ENCODE measurements around the gene SLC35A5. TPM values are rescaled to one million over a fixed set of nuclear protein-coding genes. Genes with fewer than 3 reads are reported as not detected.

Gene SLC35A5
- total RNA-seq, 1 donor from 2014 or later = 20.9 TPM

- no peak for TF ChIP-seq CTCF (conservative IDR thresholded peaks at IDR 0.05; ENCODE audit: low read depth, low read length)
- no peak for DNase-seq (ENCODE audit: low read depth)
- no peak overlapping the region for H3K4me3 ChIP-seq (ENCODE audit: low read depth, low read length)
Measured at GRCh38 chr3:112619295-112619694, 57.5 kb downstream of the SLC35A5 start.

GRCh38 chr3:112623213-112623612 is 61.4 kb downstream of the SLC35A5 start:
- TF ChIP-seq CTCF (conservative IDR thresholded peaks at IDR 0.05; ENCODE audit: low read depth, low read length) = no peak
- H3K4me3 ChIP-seq (ENCODE audit: low read depth, low read length) = no peak overlapping the region
- no peak for DNase-seq (ENCODE audit: low read depth)

- H3K4me3 ChIP-seq (ENCODE audit: low read depth, low read length) = no peak overlapping the region
- DNase-seq (ENCODE audit: low read depth) = no peak
- no peak for TF ChIP-seq CTCF (conservative IDR thresholded peaks at IDR 0.05; ENCODE audit: low read depth, low read length)
Measured at GRCh38 chr3:112623717-112624116, 61.9 kb downstream of the SLC35A5 start.

DNA sequence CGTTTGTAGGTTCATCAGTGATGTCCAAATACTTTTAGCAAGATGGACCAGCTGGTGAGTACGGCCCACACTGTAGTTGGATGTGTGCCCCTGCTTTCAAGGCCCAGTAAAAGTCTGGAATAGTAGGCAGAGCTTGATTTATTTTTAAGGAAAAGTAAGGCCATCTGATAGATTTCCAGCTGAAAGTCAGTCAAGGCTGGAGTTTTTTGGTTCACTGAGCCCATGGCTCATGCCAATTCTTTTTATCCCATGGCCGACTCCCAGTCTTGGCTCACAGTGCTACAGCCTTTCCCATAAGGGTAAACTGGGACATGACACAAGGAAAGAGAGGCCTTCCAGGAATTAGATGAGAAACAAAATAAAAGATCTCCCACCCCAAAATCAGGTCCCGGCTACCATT is 65.6 kb downstream of the SLC35A5 start:
- H3K4me3 ChIP-seq (ENCODE audit: low read depth, low read length) = no peak overlapping the region
- DNase-seq (ENCODE audit: low read depth) = no peak
- TF ChIP-seq CTCF (conservative IDR thresholded peaks at IDR 0.05; ENCODE audit: low read depth, low read length) = no peak

- no peak for TF ChIP-seq CTCF (conservative IDR thresholded peaks at IDR 0.05; ENCODE audit: low read depth, low read length)
- H3K4me3 ChIP-seq (ENCODE audit: low read depth, low read length) = no peak overlapping the region
- DNase-seq (ENCODE audit: low read depth) = no peak
Measured at GRCh38 chr3:112627919-112628466, 66.1 kb downstream of the SLC35A5 start.

- no peak for DNase-seq (ENCODE audit: low read depth)
- H3K4me3 ChIP-seq (ENCODE audit: low read depth, low read length) = no peak overlapping the region
- no peak for TF ChIP-seq CTCF (conservative IDR thresholded peaks at IDR 0.05; ENCODE audit: low read depth, low read length)
Measured at GRCh38 chr3:112629425-112629824, 67.6 kb downstream of the SLC35A5 start.

DNA sequence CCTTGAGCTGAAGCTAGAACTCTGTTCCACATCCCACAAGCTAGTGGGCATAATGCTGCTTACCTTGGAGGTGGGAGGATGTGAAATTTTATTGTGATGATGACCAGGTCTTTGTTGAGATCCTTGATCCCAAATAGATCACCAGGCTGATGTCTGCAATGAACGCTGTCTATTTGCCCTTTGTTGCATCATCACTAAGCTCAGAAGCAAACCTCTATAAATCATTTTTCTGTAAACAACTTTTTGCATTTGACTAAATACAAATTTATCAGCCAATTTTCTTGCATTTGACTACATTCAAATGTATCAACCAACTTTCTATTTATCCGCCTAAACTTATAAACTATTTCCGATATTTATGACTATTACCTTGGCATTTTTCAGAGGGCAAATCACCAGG is 69.4 kb downstream of the SLC35A5 start:
- no peak overlapping the region for H3K4me3 ChIP-seq (ENCODE audit: low read depth, low read length)
- no peak for TF ChIP-seq CTCF (conservative IDR thresholded peaks at IDR 0.05; ENCODE audit: low read depth, low read length)
- no peak for DNase-seq (ENCODE audit: low read depth)

Measured in epithelial cell of proximal tubule (primary cell).